ENCODE data around the gene GPC6.

The GPC6 gene

GRCh38 chr13:94233837-94234236 lies 1007.2 kb downstream of the GPC6 start:
- TF ChIP-seq EZH2phosphoT487 (IDR thresholded peaks at IDR 0.05; ENCODE audit: borderline replicate concordance) (no peak), CTCF (conservative IDR thresholded peaks at IDR 0.05; ENCODE audit: low read length) (no peak)
- H3K9ac ChIP-seq (ENCODE audit: low read depth, low read length, poor library complexity, severe bottlenecking) = no peak overlapping the region
- no peak overlapping the region for H2AFZ ChIP-seq (ENCODE audit: low read length)
- no peak overlapping the region for H3K4me2 ChIP-seq (ENCODE audit: low read depth, low read length, poor library complexity, severe bottlenecking)
- H3K4me1 ChIP-seq (ENCODE audit: insufficient read depth, low read length, poor library complexity, severe bottlenecking) = peaks cover 20% of the 10 kb centered on the region
- H3K36me3 ChIP-seq (ENCODE audit: insufficient read depth, low read length) = no peaks in the 10 kb centered on the region
- H4K20me1 ChIP-seq (ENCODE audit: insufficient read depth, low read length, poor library complexity, severe bottlenecking) = no peaks in the 10 kb centered on the region
- H3K9me3 ChIP-seq (ENCODE audit: insufficient read depth, low read depth, low read length) = no peaks in the 10 kb centered on the region
- no peaks in the 10 kb centered on the region for H3K79me2 ChIP-seq (ENCODE audit: insufficient read depth, low read length)
- no peaks in the 10 kb centered on the region for H3K9me2 ChIP-seq (replicated peaks; ENCODE audit: low read depth, low read length)
- no peak overlapping the region for H3K4me3 ChIP-seq (ENCODE audit: low read length, poor library complexity, severe bottlenecking)
- H3F3A ChIP-seq (ENCODE audit: low read depth) = no peaks in the 10 kb centered on the region
- no peaks in the 10 kb centered on the region for H3K27me3 ChIP-seq (ENCODE audit: insufficient read depth, low read length, poor library complexity, severe bottlenecking)

GRCh38 chr13:94234738-94235137 lies 1008.1 kb downstream of the GPC6 start:
- no peak overlapping the region for H3K4me2 ChIP-seq (ENCODE audit: low read depth, low read length, poor library complexity, severe bottlenecking)
- H3K79me2 ChIP-seq (ENCODE audit: insufficient read depth, low read length) = no peaks in the 10 kb centered on the region
- no peak overlapping the region for H2AFZ ChIP-seq (ENCODE audit: low read length)
- H4K20me1 ChIP-seq (ENCODE audit: insufficient read depth, low read length, poor library complexity, severe bottlenecking) = no peaks in the 10 kb centered on the region
- no peaks in the 10 kb centered on the region for H3K9me3 ChIP-seq (ENCODE audit: insufficient read depth, low read depth, low read length)
- H3K36me3 ChIP-seq (ENCODE audit: insufficient read depth, low read length) = no peaks in the 10 kb centered on the region
- no peaks in the 10 kb centered on the region for H3K27me3 ChIP-seq (ENCODE audit: insufficient read depth, low read length, poor library complexity, severe bottlenecking)
- no peaks in the 10 kb centered on the region for H3F3A ChIP-seq (ENCODE audit: low read depth)
- no peak overlapping the region for H3K4me3 ChIP-seq (ENCODE audit: low read length, poor library complexity, severe bottlenecking)
- H3K9me2 ChIP-seq (replicated peaks; ENCODE audit: low read depth, low read length) = no peaks in the 10 kb centered on the region
- no peak for TF ChIP-seq CTCF (conservative IDR thresholded peaks at IDR 0.05; ENCODE audit: low read length)
- H3K4me1 ChIP-seq (ENCODE audit: insufficient read depth, low read length, poor library complexity, severe bottlenecking) = peaks cover 22% of the 10 kb centered on the region
- no peak overlapping the region for H3K9ac ChIP-seq (ENCODE audit: low read depth, low read length, poor library complexity, severe bottlenecking)

DNA sequence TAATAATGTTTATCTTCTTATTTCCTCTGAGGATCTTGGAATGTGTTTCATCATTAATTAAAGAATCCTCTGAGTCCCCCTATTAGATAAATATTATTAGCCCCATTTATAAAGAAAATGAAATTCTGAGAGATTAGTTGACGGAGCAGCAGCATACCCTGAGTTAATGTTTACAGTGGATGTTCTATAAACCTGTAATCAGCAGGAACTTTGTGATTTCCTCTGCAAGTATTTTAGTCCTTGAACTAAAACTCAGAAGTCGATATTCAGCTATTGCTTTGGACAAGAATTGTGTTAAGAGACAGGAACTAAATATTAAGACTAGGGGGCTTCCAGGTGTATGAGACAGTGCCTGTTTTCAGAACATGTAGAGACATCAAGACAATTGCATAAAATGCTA lies 1009.5 kb downstream of the GPC6 start:
- peaks cover 22% of the 10 kb centered on the region for H3K4me1 ChIP-seq (ENCODE audit: insufficient read depth, low read length, poor library complexity, severe bottlenecking)
- no peaks in the 10 kb centered on the region for H4K20me1 ChIP-seq (ENCODE audit: insufficient read depth, low read length, poor library complexity, severe bottlenecking)
- no peaks in the 10 kb centered on the region for H3K27me3 ChIP-seq (ENCODE audit: insufficient read depth, low read length, poor library complexity, severe bottlenecking)
- no peak overlapping the region for H3K9ac ChIP-seq (ENCODE audit: low read depth, low read length, poor library complexity, severe bottlenecking)
- H2AFZ ChIP-seq (ENCODE audit: low read length) = no peak overlapping the region
- no peaks in the 10 kb centered on the region for H3K36me3 ChIP-seq (ENCODE audit: insufficient read depth, low read length)
- TF ChIP-seq CTCF (conservative IDR thresholded peaks at IDR 0.05; ENCODE audit: low read length) (no peak), EZH2phosphoT487 (IDR thresholded peaks at IDR 0.05; ENCODE audit: borderline replicate concordance) (no peak)
- H3K4me3 ChIP-seq (ENCODE audit: low read length, poor library complexity, severe bottlenecking) = peak overlapping the region; percentile 42
- H3K4me2 ChIP-seq (ENCODE audit: low read depth, low read length, poor library complexity, severe bottlenecking) = peak overlapping the region; percentile 61
- no peaks in the 10 kb centered on the region for H3F3A ChIP-seq (ENCODE audit: low read depth)
- no peaks in the 10 kb centered on the region for H3K79me2 ChIP-seq (ENCODE audit: insufficient read depth, low read length)
- no peaks in the 10 kb centered on the region for H3K9me3 ChIP-seq (ENCODE audit: insufficient read depth, low read depth, low read length)
- no peaks in the 10 kb centered on the region for H3K9me2 ChIP-seq (replicated peaks; ENCODE audit: low read depth, low read length)
